HepG2 (cell line): ENCODE data around the gene CORT. TPM values are rescaled to one million over a fixed set of nuclear protein-coding genes. Genes with fewer than 3 reads are reported as not detected.

Experiments used
- ATAC-seq: fragments of 200-7000 bp; cut with Tn5 transposase; 3 replicates; pipeline ENCODE4 v1.9.1; 2020; ENCODE audit warnings: mild to moderate bottlenecking, moderate library complexity
- BruUV-seq: library from RNA; stranded (reverse); fragments of 400-500 nt; replicated peaks from 2 replicates; lab custom pipeline; 2021; lab: Mats Ljungman, UMichigan
- CTCF ChIA-PET: fragments of 300-600 bp; formaldehyde crosslinking; extraction: SDS; loops from one replicate; lab custom pipeline; 2021; ENCODE audit warnings: low total read pairs, inconsistent platforms, low intra/inter-chr PET ratio; lab: Yijun Ruan, JAX
- POLR2A ChIA-PET: fragments of 350-600 bp; sonication (Branson Sonifier 250); formaldehyde crosslinking; loops from one replicate; lab custom pipeline; 2020; ENCODE audit warnings: antibody characterized with exemption, inconsistent platforms; lab: Yijun Ruan, JAX
- DNase-seq: peaks from one replicate; pipeline ENCODE4 v3.0.0-alpha.2; 2015; ENCODE audit warnings: low spot score
- FAIRE-seq: peaks from 3 replicates; lab custom pipeline; 2011; peaks lifted over from hg19 to GRCh38; lab: Jason Lieb, UNC
- H2AFZ ChIP-seq: one replicate; pipeline ENCODE4 v1.6.1; 2011; ENCODE audit warnings: low read length, inconsistent platforms
- H3K27ac ChIP-seq: fragments of 300-600 bp; 3 replicates; pipeline ENCODE4 v1.8.0; 2011; ENCODE audit warnings: mixed run types, mild to moderate bottlenecking, mixed read lengths, low read length, inconsistent platforms; ENCODE audit not compliant: insufficient read depth; ENCODE audit errors: extremely low read length
- H3K27me3 ChIP-seq, 2 experiments: fragments of 200-600 bp in 1 of 2; 2 replicates in 1 of 2; 3 replicates in 1 of 2; pipeline versions ENCODE4 v1.6.0 to v1.8.0; 2011; ENCODE audit warnings: low read length in 2 of 2, mild to moderate bottlenecking in 2 of 2, moderate library complexity in 2 of 2, inconsistent platforms in 1 of 2; ENCODE audit not compliant: insufficient read depth in 2 of 2, control insufficient read depth in 1 of 2
- H3K36me3 ChIP-seq, 2 experiments: fragments of 200-600 bp in 1 of 2; replicated peaks in 1 of 2; 2 replicates in 1 of 2; 3 replicates in 1 of 2; pipeline versions ENCODE4 v1.5.1 to v1.8.0; 2011; ENCODE audit warnings: low read length in 2 of 2, inconsistent platforms in 1 of 2; ENCODE audit not compliant: insufficient read depth in 2 of 2, control insufficient read depth in 1 of 2
- H3K4me1 ChIP-seq: 2 replicates; pipeline ENCODE4 v1.5.1; 2012; ENCODE audit warnings: low read length, inconsistent platforms; ENCODE audit not compliant: insufficient read depth
- H3K4me2 ChIP-seq: 2 replicates; pipeline ENCODE4 v1.6.0; 2011; ENCODE audit warnings: low read depth, low read length, inconsistent platforms
- H3K4me3 ChIP-seq, 3 experiments: fragments of 200-600 bp in 1 of 3; sonication (generic), shearing (Covaris generic) in 1 of 3; replicated peaks in 1 of 3; 2 replicates each; pipeline ENCODE4 v1.5.1; 2011 to 2016; ENCODE audit warnings: low read length in 3 of 3, inconsistent platforms in 2 of 3, low read depth in 2 of 3, mild to moderate bottlenecking in 2 of 3, control low read depth in 1 of 3, mixed read lengths in 1 of 3; ENCODE audit not compliant: insufficient read depth in 1 of 3
- H3K79me2 ChIP-seq: one replicate; pipeline ENCODE4 v1.6.1; 2011; ENCODE audit warnings: low read length, inconsistent platforms; ENCODE audit not compliant: insufficient read depth
- H3K9ac ChIP-seq: 2 replicates; pipeline ENCODE4 v1.6.0; 2011; ENCODE audit warnings: mild to moderate bottlenecking, low read depth, low read length, inconsistent platforms; ENCODE audit not compliant: insufficient read depth
- H3K9me3 ChIP-seq: 2 replicates; pipeline ENCODE4 v1.5.1; 2012; ENCODE audit warnings: mild to moderate bottlenecking, low read length
- H4K20me1 ChIP-seq: 2 replicates; pipeline ENCODE4 v1.6.0; 2011; ENCODE audit warnings: inconsistent platforms, mild to moderate bottlenecking, low read length, moderate library complexity; ENCODE audit not compliant: insufficient read depth
- NFATC3 ChIP-seq: sonication (generic); formaldehyde crosslinking; IDR thresholded peaks from 2 replicates; pipeline ENCODE4 v1.5.1; 2020; ENCODE audit warnings: mild to moderate bottlenecking, missing genetic modification reagents
- SIN3B ChIP-seq: fragments of 150-350 bp; IDR thresholded peaks from 2 replicates; pipeline ENCODE4 v1.6.1; 2014; ENCODE audit warnings: low read length
- SIX4 ChIP-seq: sonication (generic); formaldehyde crosslinking; IDR thresholded peaks from 2 replicates; pipeline ENCODE4 v1.4.0; 2020; ENCODE audit warnings: missing genetic modification reagents
- TBL1XR1 ChIP-seq: fragments of 150-350 bp; IDR thresholded peaks from 2 replicates; pipeline ENCODE4 v1.6.1; 2014; ENCODE audit warnings: borderline replicate concordance, low read length; ENCODE audit not compliant: partially characterized antibody
- TFDP1 ChIP-seq: IDR thresholded peaks from 2 replicates; pipeline ENCODE4 v1.6.1; 2016; ENCODE audit warnings: missing compliant biosample characterization, missing genetic modification reagents, borderline replicate concordance
- ZNF724P ChIP-seq: sonication (generic); formaldehyde crosslinking; IDR thresholded peaks from 2 replicates; pipeline ENCODE4 v1.8.0; 2022; ENCODE audit warnings: missing genetic modification reagents, borderline replicate concordance
- ZNF766 ChIP-seq: sonication (generic); formaldehyde crosslinking; IDR thresholded peaks from 2 replicates; pipeline ENCODE4 v1.5.0; 2020; ENCODE audit warnings: missing genetic modification reagents, borderline replicate concordance
- WGBS: methylation state at CpG from one replicate; pipeline ENCODE4 v1.1.6; 2017; ENCODE audit warnings: low lambda C conversion rate; 5-methylcytosine and 5-hydroxymethylcytosine counted together
- in situ Hi-C: cut with HindIII; loops from 2 replicates; pipeline ENCODE4 v1.10.0; 2017; ENCODE audit warnings: low pct_unique_long_range_greater_than_20kb; ENCODE audit not compliant: extremely low pct_ligation_motif_present
- intact Hi-C: fragments of 100-400 bp; cut with micrococcal nuclease; formaldehyde crosslinking; loops from one replicate; pipeline ENCODE4 v1.10.0; 2022; ENCODE audit not compliant: unreplicated experiment
- polyA plus RNA-seq, 8 experiments: library from polyadenylated mRNA; depleted of rRNA in 3 of 8; stranded (reverse) in 7 of 8; unstranded in 1 of 8; fragments of >200 nt; fragmentation: Illumina TruSeq in 4 of 8; extraction: Trizol in 4 of 8; gene quantifications; 2 replicates each; pipeline versions ENCODE4 v1.2.1 to v1.2.3, GENCODE V29; 2011 to 2016; ENCODE audit warnings: low read depth in 4 of 8, missing spikeins in 1 of 8, mixed read lengths in 1 of 8; ENCODE audit not compliant: insufficient read depth in 1 of 8
- total RNA-seq, 5 experiments: library from RNA; depleted of rRNA; stranded (reverse); fragments of >200 nt; fragmentation: Illumina TruSeq; extraction: Trizol; gene quantifications; 2 replicates each; pipeline ENCODE4 v1.2.3, GENCODE V29; 2016; ENCODE audit warnings: low read depth in 1 of 5
- TF ChIP-seq, protein P1 (sequence below), 2 experiments: sonication (generic) in 1 of 2; formaldehyde crosslinking in 1 of 2; IDR thresholded peaks; 2 replicates each; pipeline versions ENCODE4 v1.4.0 to v1.6.1; 2018 to 2020; ENCODE audit warnings: missing genetic modification reagents in 2 of 2, borderline replicate concordance in 1 of 2, low read depth in 1 of 2, mild to moderate bottlenecking in 1 of 2, missing biosample characterization in 1 of 2
- TF ChIP-seq, protein P2 (sequence below): sonication (generic); formaldehyde crosslinking; IDR thresholded peaks from 2 replicates; pipeline ENCODE4 v1.9.0; 2021; ENCODE audit warnings: mild to moderate bottlenecking, missing genetic modification reagents
- TF ChIP-seq, protein P3 (sequence below): IDR thresholded peaks from 2 replicates; pipeline ENCODE4 v1.6.1; 2012; ENCODE audit warnings: inconsistent platforms
- TF ChIP-seq, protein P4 (sequence below): sonication (generic); formaldehyde crosslinking; IDR thresholded peaks from 2 replicates; pipeline ENCODE4 v1.8.0; 2022; ENCODE audit warnings: low read depth, missing genetic modification reagents

The CORT gene
- total and polyA plus RNA-seq, 2 of the 13 experiments (the other 11 are each of a cell fraction or from before 2014, with no cell fraction given), result 0.11 to 0.62 TPM

DNA sequence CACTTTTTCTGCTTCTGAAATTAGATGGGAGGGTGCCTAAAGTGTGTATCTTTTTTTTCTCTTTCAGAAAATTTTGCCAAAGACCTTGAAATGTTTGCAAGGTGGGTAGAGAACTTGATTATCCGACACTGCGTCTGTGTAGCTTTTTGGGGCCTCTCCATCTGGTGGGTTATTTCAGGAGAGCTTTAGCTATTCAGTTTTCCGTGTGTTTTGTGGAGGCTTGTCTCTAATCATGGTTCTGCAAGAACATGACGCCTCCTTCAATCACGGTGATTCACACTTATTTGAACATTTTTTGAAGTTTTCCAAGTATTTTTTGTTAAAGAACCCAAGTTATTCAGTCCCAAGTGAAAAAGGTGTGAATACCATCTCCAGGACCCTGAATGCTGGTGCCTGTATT lies 15.2 kb upstream of the CORT start:
- WGBS, result 98% methylated on average over 5 of the region's 5 CpGs

More for the DNA sequence above, 15.2 kb upstream of the CORT start:
- Histone ChIP-seq H4K20me1 (no peaks in the 10 kb centered on the region), H3K27me3 (no peaks in the 10 kb centered on the region), H3K4me1 (peaks cover 76% of the 10 kb centered on the region), H3K36me3 (no peaks in the 10 kb centered on the region), H2AFZ (no peak overlapping the region), H3K9me3 (no peaks in the 10 kb centered on the region), H3K9ac (no peak overlapping the region), H3K4me2 (no peak overlapping the region), H3K4me3 (no peak overlapping the region), H3K27ac (no peak overlapping the region), H3K79me2 (peaks cover 5% of the 10 kb centered on the region)
- FAIRE-seq (no peak), DNase-seq (no peak), ATAC-seq (no peak)
- in situ Hi-C loops (loop anchor here (5.0 kb wide), 1 partner anchor 63 kb away; no protein-coding TSS in a partner anchor), intact Hi-C loops (loop anchor here (5.0 kb wide), 1 partner anchor 38 kb away; the partner anchor contains the start of genes DFFA and PEX14)
- ChIA-PET POLR2A (no interaction called here), CTCF (no interaction called here)
- TF ChIP-seq NFATC3 (CRISPR knock-in tag), result no peak
- TF ChIP-seq, protein P1, sequence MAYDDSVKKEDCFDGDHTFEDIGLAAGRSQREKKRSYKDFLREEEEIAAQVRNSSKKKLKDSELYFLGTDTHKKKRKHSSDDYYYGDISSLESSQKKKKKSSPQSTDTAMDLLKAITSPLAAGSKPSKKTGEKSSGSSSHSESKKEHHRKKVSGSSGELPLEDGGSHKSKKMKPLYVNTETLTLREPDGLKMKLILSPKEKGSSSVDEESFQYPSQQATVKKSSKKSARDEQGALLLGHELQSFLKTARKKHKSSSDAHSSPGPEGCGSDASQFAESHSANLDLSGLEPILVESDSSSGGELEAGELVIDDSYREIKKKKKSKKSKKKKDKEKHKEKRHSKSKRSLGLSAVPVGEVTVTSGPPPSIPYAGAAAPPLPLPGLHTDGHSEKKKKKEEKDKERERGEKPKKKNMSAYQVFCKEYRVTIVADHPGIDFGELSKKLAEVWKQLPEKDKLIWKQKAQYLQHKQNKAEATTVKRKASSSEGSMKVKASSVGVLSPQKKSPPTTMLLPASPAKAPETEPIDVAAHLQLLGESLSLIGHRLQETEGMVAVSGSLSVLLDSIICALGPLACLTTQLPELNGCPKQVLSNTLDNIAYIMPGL (CRISPR knock-in tag; IDR thresholded peaks at IDR 0.05; ENCODE audit: borderline replicate concordance in 1 of 2, low read depth in 1 of 2), result no peak
- TF ChIP-seq, protein P2, sequence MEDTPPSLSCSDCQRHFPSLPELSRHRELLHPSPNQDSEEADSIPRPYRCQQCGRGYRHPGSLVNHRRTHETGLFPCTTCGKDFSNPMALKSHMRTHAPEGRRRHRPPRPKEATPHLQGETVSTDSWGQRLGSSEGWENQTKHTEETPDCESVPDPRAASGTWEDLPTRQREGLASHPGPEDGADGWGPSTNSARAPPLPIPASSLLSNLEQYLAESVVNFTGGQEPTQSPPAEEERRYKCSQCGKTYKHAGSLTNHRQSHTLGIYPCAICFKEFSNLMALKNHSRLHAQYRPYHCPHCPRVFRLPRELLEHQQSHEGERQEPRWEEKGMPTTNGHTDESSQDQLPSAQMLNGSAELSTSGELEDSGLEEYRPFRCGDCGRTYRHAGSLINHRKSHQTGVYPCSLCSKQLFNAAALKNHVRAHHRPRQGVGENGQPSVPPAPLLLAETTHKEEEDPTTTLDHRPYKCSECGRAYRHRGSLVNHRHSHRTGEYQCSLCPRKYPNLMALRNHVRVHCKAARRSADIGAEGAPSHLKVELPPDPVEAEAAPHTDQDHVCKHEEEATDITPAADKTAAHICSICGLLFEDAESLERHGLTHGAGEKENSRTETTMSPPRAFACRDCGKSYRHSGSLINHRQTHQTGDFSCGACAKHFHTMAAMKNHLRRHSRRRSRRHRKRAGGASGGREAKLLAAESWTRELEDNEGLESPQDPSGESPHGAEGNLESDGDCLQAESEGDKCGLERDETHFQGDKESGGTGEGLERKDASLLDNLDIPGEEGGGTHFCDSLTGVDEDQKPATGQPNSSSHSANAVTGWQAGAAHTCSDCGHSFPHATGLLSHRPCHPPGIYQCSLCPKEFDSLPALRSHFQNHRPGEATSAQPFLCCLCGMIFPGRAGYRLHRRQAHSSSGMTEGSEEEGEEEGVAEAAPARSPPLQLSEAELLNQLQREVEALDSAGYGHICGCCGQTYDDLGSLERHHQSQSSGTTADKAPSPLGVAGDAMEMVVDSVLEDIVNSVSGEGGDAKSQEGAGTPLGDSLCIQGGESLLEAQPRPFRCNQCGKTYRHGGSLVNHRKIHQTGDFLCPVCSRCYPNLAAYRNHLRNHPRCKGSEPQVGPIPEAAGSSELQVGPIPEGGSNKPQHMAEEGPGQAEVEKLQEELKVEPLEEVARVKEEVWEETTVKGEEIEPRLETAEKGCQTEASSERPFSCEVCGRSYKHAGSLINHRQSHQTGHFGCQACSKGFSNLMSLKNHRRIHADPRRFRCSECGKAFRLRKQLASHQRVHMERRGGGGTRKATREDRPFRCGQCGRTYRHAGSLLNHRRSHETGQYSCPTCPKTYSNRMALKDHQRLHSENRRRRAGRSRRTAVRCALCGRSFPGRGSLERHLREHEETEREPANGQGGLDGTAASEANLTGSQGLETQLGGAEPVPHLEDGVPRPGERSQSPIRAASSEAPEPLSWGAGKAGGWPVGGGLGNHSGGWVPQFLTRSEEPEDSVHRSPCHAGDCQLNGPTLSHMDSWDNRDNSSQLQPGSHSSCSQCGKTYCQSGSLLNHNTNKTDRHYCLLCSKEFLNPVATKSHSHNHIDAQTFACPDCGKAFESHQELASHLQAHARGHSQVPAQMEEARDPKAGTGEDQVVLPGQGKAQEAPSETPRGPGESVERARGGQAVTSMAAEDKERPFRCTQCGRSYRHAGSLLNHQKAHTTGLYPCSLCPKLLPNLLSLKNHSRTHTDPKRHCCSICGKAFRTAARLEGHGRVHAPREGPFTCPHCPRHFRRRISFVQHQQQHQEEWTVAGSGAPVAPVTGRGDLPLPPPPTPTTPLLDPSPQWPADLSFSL, result no peak
- no peak for TF ChIP-seq SIN3B
- no peak for TF ChIP-seq ZNF766 (CRISPR knock-in tag)
- TF ChIP-seq TFDP1 (CRISPR knock-in tag), result no peak
- no peak for TF ChIP-seq SIX4
- TF ChIP-seq, protein P3, sequence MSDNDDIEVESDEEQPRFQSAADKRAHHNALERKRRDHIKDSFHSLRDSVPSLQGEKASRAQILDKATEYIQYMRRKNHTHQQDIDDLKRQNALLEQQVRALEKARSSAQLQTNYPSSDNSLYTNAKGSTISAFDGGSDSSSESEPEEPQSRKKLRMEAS, result no peak
- no peak for TF ChIP-seq ZNF724P (CRISPR knock-in tag)
- TF ChIP-seq, protein P4, sequence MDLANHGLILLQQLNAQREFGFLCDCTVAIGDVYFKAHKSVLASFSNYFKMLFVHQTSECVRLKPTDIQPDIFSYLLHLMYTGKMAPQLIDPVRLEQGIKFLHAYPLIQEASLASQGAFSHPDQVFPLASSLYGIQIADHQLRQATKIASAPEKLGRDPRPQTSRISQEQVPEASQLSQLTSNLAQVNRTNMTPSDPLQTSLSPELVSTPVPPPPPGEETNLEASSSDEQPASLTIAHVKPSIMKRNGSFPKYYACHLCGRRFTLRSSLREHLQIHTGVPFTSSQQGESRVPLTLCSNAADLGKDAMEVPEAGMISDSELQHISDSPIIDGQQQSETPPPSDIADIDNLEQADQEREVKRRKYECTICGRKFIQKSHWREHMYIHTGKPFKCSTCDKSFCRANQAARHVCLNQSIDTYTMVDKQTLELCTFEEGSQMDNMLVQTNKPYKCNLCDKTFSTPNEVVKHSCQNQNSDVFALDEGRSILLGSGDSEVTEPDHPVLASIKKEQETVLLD (CRISPR knock-in tag), result no peak
- no peak for TF ChIP-seq TBL1XR1
- BruUV-seq, result no TSS peak
